ENCODE data around the gene ASB8.

GRCh38 chr12:48122065-48122834, 35.1 kb downstream of the ASB8 start:
- TF ChIP-seq PKNOX1 (IDR thresholded peaks at IDR 0.05) (no peak), FOXA1 (IDR thresholded peaks at IDR 0.05) (no peak), FOXM1 (IDR thresholded peaks at IDR 0.05; ENCODE audit: borderline replicate concordance) (no peak), SP1 (IDR thresholded peaks at IDR 0.05) (no peak), HDGF (IDR thresholded peaks at IDR 0.05; ENCODE audit: borderline replicate concordance) (no peak), NFRKB (IDR thresholded peaks at IDR 0.05) (no peak), ARNT (IDR thresholded peaks at IDR 0.05) (no peak), TARDBP (IDR thresholded peaks at IDR 0.05) (no peak), BHLHE40 (IDR thresholded peaks at IDR 0.05; ENCODE audit: borderline replicate concordance) (no peak), L3MBTL2 (conservative IDR thresholded peaks at IDR 0.05) (no peak), FOXK2 (IDR thresholded peaks at IDR 0.05) (no peak), LEF1 (IDR thresholded peaks at IDR 0.05; ENCODE audit: borderline replicate concordance) (no peak)
